HCT116 (cell line): ENCODE measurements around the gene NMRAL1.

Source experiments
- CEBPB ChIP-seq: IDR thresholded peaks from 2 replicates; pipeline ENCODE4 v1.6.1; 2012; ENCODE audit warnings: low read depth
- CTCF ChIP-seq, 3 experiments: fragments of 200-600 bp in 1 of 3; sonication (generic) in 1 of 3; IDR thresholded peaks in 2 of 3; conservative IDR thresholded peaks in 1 of 3; 2 replicates each; pipeline ENCODE4 v1.5.1; 2012 to 2017; ENCODE audit warnings: low read depth in 2 of 3, low read length in 2 of 3, antibody characterized with exemption in 1 of 3, borderline replicate concordance in 1 of 3, control low read depth in 1 of 3, mild to moderate bottlenecking in 1 of 3, mixed read lengths in 1 of 3, mixed run types in 1 of 3, moderate library complexity in 1 of 3; ENCODE audit not compliant: insufficient read depth in 1 of 3
- MAX ChIP-seq: IDR thresholded peaks from 2 replicates; pipeline ENCODE4 v1.6.1; 2012
- POLR2A ChIP-seq: IDR thresholded peaks from 2 replicates; pipeline ENCODE4 v1.7.0; 2011; ENCODE audit warnings: borderline replicate concordance; ENCODE audit not compliant: insufficient read depth, insufficient read length; ENCODE audit errors: extremely low read depth
- ZFX ChIP-seq: fragments of 450-650 bp; IDR thresholded peaks from 2 replicates; pipeline ENCODE4 v1.6.1; 2017
- ZNF274 ChIP-seq: fragments of 200-500 bp; sonication (Bioruptor generic); IDR thresholded peaks from 2 replicates; pipeline ENCODE4 v1.6.1; 2014; ENCODE audit warnings: mild to moderate bottlenecking, low read depth, low read length, inconsistent platforms

- TF ChIP-seq MAX (no peak), ZFX (no peak), CEBPB (no peak), CTCF (IDR thresholded peaks at IDR 0.05 in 2 of 3, conservative IDR thresholded peaks at IDR 0.05 in 1 of 3; ENCODE audit: borderline replicate concordance in 1 of 3, insufficient read depth in 1 of 3, low read depth in 2 of 3, low read length in 2 of 3) (peak; percentile 43 to 65 (median 59); a peak in 5 of 6 replicates), ZNF274 (no peak), POLR2A (no peak)
Observed at GRCh38 chr16:4511441-4512082, 37.1 kb upstream of the NMRAL1 start.
